DOHH2 (cell line): ENCODE data around the gene C2CD3.

Source experiments
- H3F3A ChIP-seq: fragments of 200-600 bp; sonication (generic), shearing (Covaris generic); 2 replicates; pipeline ENCODE4 v1.6.0; 2016; ENCODE audit warnings: antibody characterized with exemption, mild to moderate bottlenecking; ENCODE audit not compliant: control insufficient read depth, insufficient read depth
- H3K27ac ChIP-seq: fragments of 200-600 bp; sonication (generic); 2 replicates; pipeline ENCODE4 v1.5.1; 2014; ENCODE audit warnings: low read depth, mild to moderate bottlenecking, low read length, moderate library complexity
- H3K27me3 ChIP-seq: fragments of 200-600 bp; sonication (generic); 2 replicates; pipeline ENCODE4 v1.6.1; 2014; ENCODE audit warnings: mild to moderate bottlenecking, low read length, mixed read lengths; ENCODE audit not compliant: control insufficient read depth
- H3K36me3 ChIP-seq: fragments of 200-600 bp; sonication (generic); 2 replicates; pipeline ENCODE4 v1.6.1; 2014; ENCODE audit warnings: mild to moderate bottlenecking, low read length, moderate library complexity, mixed read lengths; ENCODE audit not compliant: control insufficient read depth
- H3K4me1 ChIP-seq: fragments of 200-600 bp; sonication (generic); 2 replicates; pipeline ENCODE4 v1.6.1; 2014; ENCODE audit warnings: mild to moderate bottlenecking, low read length, mixed read lengths; ENCODE audit not compliant: control insufficient read depth
- H3K4me2 ChIP-seq: fragments of 200-600 bp; sonication (generic); 2 replicates; pipeline ENCODE4 v1.6.0; 2014; ENCODE audit warnings: mild to moderate bottlenecking, low read length, moderate library complexity
- H3K4me3 ChIP-seq: fragments of 200-600 bp; sonication (generic); 2 replicates; pipeline ENCODE4 v1.5.1; 2014; ENCODE audit warnings: mild to moderate bottlenecking, low read length, mixed read lengths
- H3K79me2 ChIP-seq: fragments of 200-600 bp; sonication (generic); 2 replicates; pipeline ENCODE4 v1.6.1; 2014; ENCODE audit warnings: mild to moderate bottlenecking, low read length, mixed read lengths; ENCODE audit not compliant: control insufficient read depth
- H3K9me2 ChIP-seq: fragments of 200-600 bp; sonication (generic); replicated peaks from 2 replicates; pipeline ENCODE4 v1.6.1; 2014; ENCODE audit warnings: mild to moderate bottlenecking, low read length, mixed read lengths; ENCODE audit not compliant: control insufficient read depth
- H3K9me3 ChIP-seq: fragments of 200-600 bp; sonication (generic); 2 replicates; pipeline ENCODE4 v1.6.1; 2014; ENCODE audit warnings: antibody characterized with exemption, low read length, mixed read lengths; ENCODE audit not compliant: control insufficient read depth, insufficient read depth
- H4K20me1 ChIP-seq: fragments of 200-600 bp; sonication (generic); 2 replicates; pipeline ENCODE4 v1.6.0; 2014; ENCODE audit warnings: low read depth, mild to moderate bottlenecking, antibody characterized with exemption, low read length, moderate library complexity; ENCODE audit not compliant: control insufficient read depth, insufficient read depth
- CTCF ChIP-seq: fragments of 200-600 bp; sonication (generic); IDR thresholded peaks from one replicate; pipeline ENCODE4 v1.5.1; 2014; ENCODE audit warnings: antibody characterized with exemption, mild to moderate bottlenecking, low read depth, low read length; ENCODE audit not compliant: poor library complexity, severe bottlenecking
- EZH2phosphoT487 ChIP-seq: fragments of 200-600 bp; sonication (generic); IDR thresholded peaks from 2 replicates; pipeline ENCODE4 v1.6.1; 2017; ENCODE audit warnings: borderline replicate concordance, mild to moderate bottlenecking, antibody characterized with exemption, low read length, moderate library complexity, mixed read lengths

Gene C2CD3

GRCh38 chr11:74094393-74094792 lies 76.4 kb downstream of the C2CD3 start:
- TF ChIP-seq EZH2phosphoT487 (no peak), CTCF (no peak)
- Histone ChIP-seq H3K4me3 (no peak overlapping the region), H3K79me2 (no peaks in the 10 kb centered on the region), H3K4me2 (no peak overlapping the region), H4K20me1 (no peaks in the 10 kb centered on the region), H3K36me3 (peaks cover 82% of the 10 kb centered on the region), H3K27ac (no peak overlapping the region), H3K9me2 (no peaks in the 10 kb centered on the region), H3F3A (no peaks in the 10 kb centered on the region), H3K27me3 (no peaks in the 10 kb centered on the region), H3K4me1 (peaks cover 8% of the 10 kb centered on the region; the same call in 1 of the 2 replicates), H3K9me3 (no peaks in the 10 kb centered on the region)

- Histone ChIP-seq H3K27ac (no peak overlapping the region), H3K79me2 (no peaks in the 10 kb centered on the region), H3K9me2 (no peaks in the 10 kb centered on the region), H4K20me1 (no peaks in the 10 kb centered on the region), H3K36me3 (peaks cover 84% of the 10 kb centered on the region), H3K4me1 (peaks cover 8% of the 10 kb centered on the region; the same call in 1 of the 2 replicates), H3K4me2 (no peak overlapping the region), H3F3A (no peaks in the 10 kb centered on the region), H3K9me3 (no peaks in the 10 kb centered on the region), H3K4me3 (no peak overlapping the region), H3K27me3 (no peaks in the 10 kb centered on the region)
- TF ChIP-seq CTCF (no peak), EZH2phosphoT487 (no peak)
Measured at GRCh38 chr11:74092425-74092824, 78.4 kb downstream of the C2CD3 start.

GRCh38 chr11:74091549-74091948 lies 79.3 kb downstream of the C2CD3 start:
- H3K4me2 ChIP-seq: no peak overlapping the region
- H3K4me3 ChIP-seq: no peak overlapping the region
- H3K9me3 ChIP-seq: no peaks in the 10 kb centered on the region
- H3K27ac ChIP-seq: no peak overlapping the region
- peaks cover 85% of the 10 kb centered on the region for H3K36me3 ChIP-seq
- no peaks in the 10 kb centered on the region for H3F3A ChIP-seq
- no peak for TF ChIP-seq EZH2phosphoT487
- H3K9me2 ChIP-seq: no peaks in the 10 kb centered on the region
- H4K20me1 ChIP-seq: no peaks in the 10 kb centered on the region
- no peaks in the 10 kb centered on the region for H3K79me2 ChIP-seq
- H3K4me1 ChIP-seq: peaks cover 9% of the 10 kb centered on the region; the same call in 1 of the 2 replicates
- H3K27me3 ChIP-seq: no peaks in the 10 kb centered on the region

GRCh38 chr11:74090701-74091100 lies 80.1 kb downstream of the C2CD3 start:
- H3K27me3 ChIP-seq: no peaks in the 10 kb centered on the region
- H3K4me1 ChIP-seq: peaks cover 12% of the 10 kb centered on the region; the same call in 1 of the 2 replicates
- no peaks in the 10 kb centered on the region for H3F3A ChIP-seq
- H3K4me3 ChIP-seq: no peak overlapping the region
- peaks cover 86% of the 10 kb centered on the region for H3K36me3 ChIP-seq
- H3K4me2 ChIP-seq: no peak overlapping the region
- no peaks in the 10 kb centered on the region for H3K9me3 ChIP-seq
- no peak overlapping the region for H3K27ac ChIP-seq
- H3K9me2 ChIP-seq: no peaks in the 10 kb centered on the region
- H3K79me2 ChIP-seq: no peaks in the 10 kb centered on the region
- TF ChIP-seq CTCF (peak; percentile 18), EZH2phosphoT487 (no peak)
- no peaks in the 10 kb centered on the region for H4K20me1 ChIP-seq
